Activated T-helper 1 cell treated with Interleukin-2 at 50 U/mL for 16 hours (primary cell): ENCODE data around the gene HDGFL2.

ENCODE experiments used
- DNase-seq: peaks from one replicate; pipeline ENCODE4 v3.0.0-alpha.2; 2020; ENCODE audit warnings: low read depth

Gene HDGFL2

DNA sequence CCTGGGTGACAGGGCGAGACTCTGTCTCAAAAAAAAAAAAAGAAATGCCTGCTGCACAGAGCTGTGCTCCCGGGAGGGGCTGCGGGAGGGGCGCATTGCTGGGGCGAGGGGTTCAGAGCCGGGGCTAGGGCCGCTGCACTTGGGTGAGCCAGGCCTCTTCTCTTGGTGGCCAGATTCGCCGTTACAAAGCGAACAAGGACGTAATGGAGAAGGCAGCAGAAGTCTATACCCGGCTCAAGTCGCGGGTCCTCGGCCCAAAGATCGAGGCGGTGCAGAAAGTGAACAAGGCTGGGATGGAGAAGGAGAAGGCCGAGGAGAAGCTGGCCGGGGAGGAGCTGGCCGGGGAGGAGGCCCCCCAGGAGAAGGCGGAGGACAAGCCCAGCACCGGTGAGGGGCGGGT is 27.2 kb downstream of the HDGFL2 start:
- DNase-seq: no peak

DNA sequence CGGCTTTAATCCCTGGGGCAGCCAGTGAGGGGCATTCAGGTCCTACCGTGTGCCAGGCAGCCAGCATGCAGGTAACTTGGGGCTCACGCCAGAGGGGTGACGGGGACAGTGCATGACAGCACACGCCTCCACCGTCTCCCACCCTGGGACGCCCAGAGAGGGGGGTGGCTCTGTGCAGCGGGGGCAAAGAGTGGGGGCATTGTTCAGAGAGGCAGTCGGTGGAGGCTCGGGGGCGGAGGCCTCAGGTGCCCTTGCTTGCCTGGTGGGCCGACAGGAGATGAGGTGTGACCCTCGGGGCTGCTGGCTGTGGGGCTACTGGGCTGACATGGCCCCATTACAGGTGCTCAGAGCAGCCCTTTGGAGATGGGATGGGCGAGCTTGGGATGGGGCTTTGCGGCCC is 27.8 kb downstream of the HDGFL2 start:
- DNase-seq: no peak

DNA sequence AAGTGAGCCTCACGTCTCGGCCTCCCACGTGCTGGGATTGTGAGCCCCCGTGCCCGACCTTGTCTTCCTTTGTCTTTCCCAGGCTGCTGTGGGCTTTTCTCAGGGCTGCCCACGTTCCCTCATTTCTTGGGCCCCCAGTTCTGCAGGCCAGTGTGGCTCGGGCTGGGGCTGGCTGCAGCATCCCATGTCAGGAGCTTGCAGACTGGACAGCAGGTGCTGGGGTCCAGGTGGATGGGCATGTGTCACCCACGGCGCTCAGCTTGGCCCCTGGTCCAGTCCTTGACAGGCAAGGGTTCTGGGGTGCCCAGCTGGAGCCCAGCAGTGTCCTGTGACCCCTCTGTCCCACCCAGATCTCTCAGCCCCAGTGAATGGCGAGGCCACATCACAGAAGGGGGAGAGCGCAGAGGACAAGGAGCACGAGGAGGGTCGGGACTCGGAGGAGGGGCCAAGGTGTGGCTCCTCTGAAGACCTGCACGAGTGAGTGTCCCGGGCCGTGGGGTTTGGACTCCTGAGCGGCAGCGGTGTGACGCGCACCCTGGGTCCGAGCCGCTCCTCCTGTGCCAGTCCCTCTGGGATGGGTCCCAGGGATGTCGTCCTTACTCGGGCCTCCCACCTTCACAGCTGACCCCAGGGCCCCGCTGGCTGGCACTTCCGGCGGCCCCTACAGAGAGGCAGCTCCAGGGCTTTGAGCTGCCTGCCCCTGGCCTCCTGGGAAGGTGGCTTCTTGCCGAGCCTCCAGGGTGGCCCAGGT is 28.9 kb downstream of the HDGFL2 start:
- no peak for DNase-seq

DNA sequence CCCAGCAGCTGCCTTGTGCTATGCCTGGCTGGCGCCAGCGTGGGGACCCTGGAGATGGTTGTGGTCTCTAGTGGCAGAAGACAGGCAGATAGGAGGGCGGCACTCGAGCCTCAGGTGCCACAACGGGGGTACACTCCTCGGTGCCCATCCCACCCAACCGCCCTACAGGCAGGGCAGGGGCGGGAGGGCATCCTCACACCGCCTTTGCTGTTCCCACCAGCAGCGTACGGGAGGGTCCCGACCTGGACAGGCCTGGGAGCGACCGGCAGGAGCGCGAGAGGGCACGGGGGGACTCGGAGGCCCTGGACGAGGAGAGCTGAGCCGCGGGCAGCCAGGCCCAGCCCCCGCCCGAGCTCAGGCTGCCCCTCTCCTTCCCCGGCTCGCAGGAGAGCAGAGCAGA is 29.6 kb downstream of the HDGFL2 start:
- no peak for DNase-seq

DNA sequence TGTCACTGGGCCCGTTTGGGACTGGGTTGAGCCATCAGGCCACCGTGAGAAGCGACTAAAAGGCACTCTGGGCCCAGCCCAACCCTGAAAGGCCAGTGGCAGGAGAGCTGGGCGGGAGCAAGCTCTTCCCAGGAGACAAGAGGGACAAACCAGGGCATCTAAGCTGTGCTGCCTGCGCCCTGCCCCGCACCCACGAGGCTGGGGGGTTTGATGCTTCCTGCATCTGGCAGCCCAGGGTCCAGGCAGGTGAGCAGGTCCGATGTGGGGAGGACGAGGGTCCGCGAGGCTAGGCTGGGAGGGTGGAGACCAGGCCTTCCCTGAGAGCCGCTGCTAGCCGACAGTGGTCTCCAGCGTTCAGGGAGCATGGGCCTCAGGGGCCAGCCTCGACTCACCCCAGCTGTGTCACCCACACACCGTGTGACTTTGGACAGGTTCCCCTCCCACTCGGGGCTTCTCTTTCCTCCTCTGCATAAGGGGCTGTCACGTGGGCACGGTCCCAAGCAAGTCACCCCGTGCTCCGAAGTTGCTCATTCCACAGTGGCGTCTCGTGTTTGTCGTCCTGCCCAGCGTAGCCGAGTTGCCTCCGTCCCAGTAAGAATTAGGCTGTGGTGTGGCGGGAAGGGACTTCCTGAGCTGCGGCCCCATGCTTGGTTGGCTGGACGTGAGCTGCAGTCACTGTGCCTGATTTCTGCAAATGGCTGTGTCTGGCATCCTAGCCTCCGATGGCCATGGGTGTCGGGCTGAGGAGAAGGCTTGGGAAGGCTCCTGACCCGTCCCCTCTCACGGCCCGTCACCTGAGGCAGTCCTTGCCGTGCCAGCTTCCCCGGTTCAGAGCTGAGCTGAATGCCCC is 30.4 kb downstream of the HDGFL2 start:
- DNase-seq: no peak

DNA sequence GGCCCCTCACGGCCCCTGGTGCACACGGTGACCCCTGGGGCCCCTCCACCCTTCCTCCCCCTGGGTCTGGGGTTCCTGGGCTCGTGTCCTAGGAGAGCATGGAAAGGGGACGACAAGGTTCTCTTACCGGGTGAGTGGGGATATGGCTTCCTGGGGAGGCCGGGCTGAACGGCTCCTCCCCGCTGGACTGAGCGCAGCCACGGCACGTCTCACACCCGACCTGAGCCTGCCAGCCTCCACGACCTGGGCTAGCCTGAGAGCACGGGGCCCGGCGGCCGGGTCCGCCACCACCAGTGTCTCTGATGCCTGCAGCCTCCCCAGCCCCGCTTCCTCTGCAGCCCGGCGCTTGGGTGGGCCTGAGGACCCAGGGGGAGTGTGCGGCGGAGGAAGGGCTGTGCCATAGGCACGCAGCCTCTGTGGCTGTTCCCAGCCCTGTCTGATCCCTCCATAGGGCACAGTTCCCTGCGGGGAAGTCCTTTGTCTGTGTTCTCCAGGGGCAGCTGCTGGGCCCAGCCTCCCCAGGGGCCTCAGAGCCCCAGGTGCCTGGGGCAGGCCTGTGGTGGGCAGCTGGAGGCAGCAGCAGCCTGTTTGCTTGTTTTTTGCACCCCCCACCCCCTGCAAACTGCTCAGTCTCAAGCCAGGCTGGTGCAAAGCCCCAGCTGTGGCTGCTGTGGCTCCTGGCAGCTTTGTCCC is 31.2 kb downstream of the HDGFL2 start:
- no peak for DNase-seq

DNA sequence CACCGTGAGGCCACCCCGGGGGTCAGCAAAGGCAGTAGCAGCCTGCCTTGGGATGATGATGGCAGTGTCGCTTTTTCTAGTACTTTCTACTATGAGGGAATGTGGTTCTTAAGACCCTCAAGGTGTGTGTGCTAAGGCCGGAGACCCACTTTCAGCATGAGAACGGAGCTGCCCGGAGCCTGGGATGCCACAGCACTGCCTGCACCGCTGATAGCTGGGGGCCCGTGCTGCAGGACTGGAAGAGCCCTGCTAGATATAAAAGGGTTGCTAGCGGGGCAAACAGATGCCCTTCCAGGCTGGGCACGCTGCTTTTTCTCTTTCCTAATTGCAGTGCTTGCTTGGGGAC is 31.7 kb downstream of the HDGFL2 start:
- DNase-seq: no peak

DNA sequence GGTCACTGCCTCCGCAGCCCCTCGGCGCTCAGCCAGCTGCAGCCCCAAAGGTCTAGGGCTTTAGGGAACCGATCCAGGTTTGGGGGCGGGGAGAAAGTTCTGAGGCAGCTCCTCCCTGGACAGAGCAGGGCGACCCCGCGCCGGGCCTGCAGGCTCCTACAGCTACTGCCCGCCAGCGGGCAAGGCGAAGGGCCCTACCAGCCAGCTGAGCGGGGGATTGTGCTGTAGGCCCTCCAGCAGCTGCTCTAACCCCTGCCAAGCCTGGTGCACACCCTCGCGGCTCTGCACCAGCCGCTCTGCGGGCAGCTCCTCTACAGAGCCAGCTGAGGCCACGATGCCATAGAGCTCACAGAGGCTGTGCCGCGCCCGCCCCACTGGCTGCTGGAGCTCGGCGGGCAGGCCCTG is 32.2 kb downstream of the HDGFL2 start:
- no peak for DNase-seq

DNA sequence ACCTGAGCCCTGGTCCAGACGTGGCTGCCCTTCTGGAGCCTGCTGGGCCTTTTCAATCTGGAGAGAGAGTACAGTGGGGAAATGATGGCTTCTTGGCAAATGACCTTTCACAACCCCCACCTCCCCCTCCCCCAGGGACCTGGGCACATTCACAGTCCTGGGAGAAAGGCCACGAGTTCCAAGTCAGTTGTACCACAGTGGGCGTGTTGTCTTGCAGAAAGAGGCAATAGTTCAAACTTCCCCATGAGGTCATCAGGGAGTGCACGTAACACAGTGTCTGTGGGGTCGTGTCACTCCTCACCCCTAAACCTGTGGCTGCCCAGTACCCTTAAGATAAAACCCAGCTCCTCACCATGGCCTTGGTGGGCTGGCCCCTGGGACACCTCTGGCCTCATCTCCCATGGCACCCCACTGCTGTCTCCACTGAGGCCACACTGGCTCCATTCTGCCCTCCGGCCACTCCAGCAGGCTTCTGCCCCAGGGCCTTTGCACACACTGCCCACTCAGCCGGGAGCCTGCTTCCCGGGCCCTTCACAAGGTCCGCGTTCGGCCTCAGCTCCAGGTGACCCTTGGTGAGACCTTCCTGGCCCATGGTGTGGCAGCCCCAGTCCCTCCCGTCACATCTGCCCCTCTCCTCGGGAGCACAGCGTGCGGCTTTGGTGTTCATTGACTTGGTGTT is 32.9 kb downstream of the HDGFL2 start:
- DNase-seq: no peak

DNA sequence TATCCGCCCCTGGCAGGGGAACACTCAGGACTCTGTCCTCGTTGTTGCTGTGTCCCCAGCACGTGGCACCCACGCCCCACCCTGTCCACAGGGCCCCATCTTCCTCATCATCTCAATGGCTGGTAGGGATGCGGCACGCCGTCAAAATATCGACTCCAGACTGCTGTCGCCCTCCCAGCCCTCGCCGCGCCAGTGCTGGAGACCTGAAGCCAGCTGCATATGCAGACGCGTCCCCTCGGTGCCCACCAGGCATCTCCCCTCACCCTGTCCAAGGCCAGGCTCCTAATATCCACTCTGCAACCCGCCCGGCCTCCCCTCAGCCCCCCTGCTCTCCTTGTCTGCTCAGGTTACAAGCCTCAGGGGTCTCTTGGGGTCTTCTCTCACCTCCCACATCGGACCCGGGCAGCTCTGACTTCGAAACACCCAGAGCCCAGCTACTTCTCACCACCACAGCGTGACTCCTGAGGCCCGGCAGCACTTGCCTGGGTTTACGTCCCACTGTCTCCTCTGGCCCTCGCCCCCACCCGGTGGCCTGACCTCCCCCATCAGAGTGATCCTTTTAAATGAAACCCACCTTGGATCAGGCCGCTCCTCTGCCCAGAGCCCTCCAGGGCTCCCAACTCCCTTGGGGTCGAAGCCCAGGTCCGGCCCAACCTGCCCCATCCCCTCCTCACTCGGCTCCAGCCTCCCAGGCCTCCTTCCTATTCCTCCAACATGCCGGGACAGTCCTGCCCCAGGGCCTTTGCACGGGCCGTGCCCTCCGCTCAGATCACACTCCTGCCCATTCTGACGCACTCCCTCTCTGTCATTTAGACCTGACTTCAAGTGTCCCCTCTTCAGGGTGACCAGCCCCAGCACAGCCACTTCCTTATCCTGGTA is 33.7 kb downstream of the HDGFL2 start:
- DNase-seq: no peak

DNA sequence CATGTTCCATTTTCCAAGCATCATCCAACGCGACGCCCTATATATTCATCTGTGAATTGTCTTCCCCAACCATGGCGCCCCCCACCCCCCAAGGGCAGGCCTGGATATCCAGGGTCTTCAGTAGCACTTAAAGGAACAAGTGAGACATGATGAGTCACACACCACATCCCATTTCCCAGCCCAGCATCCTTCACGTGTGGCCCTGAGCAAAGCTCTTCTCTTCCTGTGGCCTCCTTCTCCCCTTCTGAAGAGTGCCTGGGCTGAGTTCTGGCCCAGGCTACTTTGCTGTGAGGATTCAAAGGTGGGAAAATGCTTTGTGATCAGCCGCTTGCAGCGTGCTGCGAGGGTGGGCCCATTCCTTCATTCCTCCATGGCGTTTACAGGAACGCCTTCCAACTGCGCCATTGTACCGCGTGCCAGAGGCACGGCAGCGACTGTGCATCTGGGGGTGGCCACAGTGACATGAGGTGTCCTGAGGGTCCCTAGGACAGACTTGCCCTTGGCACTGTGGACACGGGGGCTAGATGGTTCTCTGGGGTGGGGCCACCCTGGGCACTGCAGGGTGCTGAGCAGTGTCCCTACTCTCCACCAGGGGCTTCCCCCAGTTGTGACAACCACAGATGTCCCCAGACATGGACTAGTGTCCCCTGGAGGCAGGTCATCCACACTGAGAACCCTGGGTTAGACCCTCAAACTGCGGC is 34.5 kb downstream of the HDGFL2 start:
- DNase-seq: no peak

DNA sequence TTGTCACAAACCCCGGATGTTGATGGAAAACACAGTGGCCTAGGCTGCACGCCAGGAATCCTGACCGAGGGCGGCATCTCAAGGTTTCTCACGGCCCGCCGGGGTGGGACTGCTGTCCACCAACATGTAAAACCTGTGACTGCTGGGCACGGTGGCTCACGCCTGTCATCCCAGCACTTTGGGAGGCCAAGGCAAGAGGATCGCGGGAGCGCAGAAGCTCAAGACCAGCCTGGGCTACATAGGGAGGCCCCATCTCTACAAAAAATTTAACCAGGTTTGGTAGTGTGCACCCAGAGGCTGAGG is 35.0 kb downstream of the HDGFL2 start:
- DNase-seq: no peak

DNA sequence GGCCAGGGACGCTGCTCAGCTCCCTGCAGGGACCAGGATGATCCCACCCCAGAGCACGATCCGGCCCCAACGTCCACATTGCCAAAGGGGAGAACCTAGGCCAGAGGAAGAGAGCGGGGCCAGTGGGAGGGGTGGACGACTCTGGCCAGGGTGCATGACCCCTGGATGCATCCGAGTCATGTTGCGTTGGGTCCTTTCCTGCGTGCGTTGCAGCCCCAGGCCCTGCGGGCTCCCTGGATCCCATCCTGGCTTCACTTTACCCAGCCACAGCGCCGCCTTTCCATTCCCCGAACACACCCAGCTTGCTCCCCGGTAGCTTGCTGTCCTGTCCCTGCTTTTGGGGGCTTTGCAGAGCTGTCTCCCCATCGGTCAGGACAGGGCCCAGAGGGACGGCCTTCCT is 35.7 kb downstream of the HDGFL2 start:
- DNase-seq: no peak

DNA sequence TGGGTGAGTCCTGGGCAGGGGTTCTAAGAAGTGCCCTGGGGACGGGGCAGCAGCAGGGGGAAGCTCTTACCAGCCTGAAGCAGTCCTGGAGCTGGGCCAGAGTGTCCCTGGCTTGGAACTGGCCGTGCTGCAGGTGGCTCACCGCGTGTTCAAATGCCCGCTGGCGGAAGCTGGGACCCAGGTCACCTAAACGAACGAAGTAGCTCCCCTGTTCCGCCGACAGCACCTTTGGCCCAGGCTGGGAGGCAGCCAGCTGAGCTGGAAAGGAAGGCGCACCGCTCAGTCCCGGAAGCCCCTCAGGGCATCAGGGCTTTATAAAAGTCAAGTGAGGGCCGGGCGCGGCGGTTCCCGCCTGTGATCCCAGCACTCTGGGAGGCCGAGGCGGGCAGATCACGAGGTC is 36.6 kb downstream of the HDGFL2 start:
- no peak for DNase-seq

DNA sequence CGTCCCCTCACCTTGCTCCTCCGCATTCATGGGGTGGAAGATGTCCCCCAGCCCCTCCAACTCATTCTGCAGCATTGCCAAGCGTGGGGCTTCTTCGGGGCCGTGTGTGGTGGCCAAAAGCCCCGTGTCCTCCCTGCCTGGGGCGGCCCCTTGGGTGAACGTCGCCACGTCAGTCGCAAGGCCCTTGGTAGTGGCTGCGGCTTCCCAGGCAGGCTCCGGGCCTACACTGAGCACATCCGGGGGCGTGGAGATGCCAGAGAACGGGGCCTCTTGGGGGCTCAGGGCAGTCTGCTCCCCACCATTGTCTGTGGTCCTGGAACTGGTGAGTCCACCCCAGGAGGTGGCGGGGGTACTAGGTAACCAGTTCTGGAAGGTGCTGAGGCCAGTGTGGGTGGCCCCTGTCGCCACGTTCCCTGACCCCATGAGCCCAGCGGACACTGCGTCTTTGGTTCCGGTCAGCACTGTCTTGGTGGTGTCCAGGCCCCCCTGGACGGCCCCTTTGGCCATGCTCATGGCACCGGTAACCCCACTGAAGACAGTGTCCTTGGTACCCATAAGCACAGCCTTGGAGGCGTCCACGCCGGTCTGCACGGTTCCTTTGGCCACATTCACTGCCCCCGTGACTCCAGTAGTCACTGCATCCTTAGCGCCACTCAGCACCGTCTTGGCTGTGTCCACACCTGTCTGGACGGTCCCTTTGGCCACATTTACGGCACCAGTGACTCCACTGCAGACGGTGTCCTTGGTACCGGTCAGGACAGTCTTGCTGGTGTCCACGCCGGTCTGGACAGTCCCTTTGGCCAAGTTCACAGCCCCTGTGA is 38.5 kb downstream of the HDGFL2 start:
- no peak for DNase-seq

DNA sequence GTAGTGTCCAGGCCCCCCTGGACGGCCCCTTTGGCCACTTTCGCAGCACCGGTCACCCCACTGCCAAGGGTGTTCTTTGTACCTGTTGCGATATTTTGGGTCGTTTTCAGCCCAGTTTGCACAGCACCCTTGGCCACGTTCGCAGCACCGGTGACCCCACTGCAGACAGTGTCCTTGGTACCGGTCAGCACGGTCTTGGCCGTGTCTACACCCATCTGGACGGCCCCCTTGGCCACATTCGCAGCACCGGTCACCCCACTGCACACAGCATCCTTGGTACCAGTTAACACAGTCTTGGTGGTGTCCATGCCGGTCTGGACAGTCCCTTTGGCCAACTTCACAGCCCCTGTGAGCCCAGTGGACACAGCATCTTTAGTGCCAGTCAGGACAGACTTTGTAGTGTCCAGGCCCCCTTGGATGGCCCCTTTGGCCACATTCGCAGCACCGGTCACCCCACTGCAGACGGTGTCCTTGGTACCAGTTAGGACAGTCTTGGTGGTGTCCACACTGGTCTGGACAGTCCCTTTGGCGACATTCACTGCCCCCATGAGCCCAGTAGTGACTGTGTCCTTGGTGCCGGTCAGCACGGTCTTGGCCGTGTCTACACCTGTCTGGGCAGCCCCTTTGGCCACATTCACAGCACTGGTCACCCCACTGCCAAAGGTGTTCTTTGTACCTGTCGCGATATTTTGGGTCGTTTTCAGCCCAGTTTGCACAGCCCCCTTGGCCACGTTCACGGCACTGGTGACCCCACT is 39.4 kb downstream of the HDGFL2 start:
- DNase-seq: no peak

DNA sequence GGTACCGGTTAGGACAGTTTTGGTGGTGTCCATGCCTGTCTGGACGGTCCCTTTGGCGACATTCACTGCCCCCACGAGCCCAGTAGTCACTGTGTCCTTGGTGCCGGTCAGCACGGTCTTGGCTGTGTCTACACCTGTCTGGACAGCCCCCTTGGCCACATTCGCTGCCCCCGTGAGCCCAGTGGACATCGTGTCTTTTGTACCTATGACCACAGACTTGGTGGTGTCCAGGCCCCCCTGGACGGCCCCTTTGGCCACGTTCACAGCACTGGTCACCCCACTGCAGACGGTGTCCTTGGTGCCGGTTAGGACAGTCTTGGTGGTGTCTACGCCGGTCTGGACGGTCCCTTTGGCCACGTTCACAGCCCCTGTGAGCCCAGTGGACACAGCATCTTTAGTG is 40.0 kb downstream of the HDGFL2 start:
- no peak for DNase-seq

DNA sequence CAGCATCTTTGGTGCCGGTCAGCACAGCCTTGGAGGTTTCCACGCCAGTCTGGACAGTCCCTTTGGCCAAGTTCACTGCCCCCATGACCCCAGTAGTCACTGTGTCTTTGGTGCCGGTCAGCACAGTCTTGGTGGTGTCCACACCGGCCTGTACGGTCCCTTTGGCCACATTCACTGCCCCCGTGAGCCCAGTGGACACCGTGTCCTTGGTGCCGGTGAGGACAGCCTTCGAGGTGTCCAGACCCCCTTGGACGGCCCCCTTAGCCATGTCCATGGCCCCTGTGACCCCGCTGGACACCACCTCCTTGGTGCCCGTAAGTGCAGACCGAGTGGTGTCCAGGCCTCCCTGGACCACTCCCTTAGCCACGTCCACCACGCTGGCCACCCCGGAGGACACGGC is 41.2 kb downstream of the HDGFL2 start:
- DNase-seq: no peak

DNA sequence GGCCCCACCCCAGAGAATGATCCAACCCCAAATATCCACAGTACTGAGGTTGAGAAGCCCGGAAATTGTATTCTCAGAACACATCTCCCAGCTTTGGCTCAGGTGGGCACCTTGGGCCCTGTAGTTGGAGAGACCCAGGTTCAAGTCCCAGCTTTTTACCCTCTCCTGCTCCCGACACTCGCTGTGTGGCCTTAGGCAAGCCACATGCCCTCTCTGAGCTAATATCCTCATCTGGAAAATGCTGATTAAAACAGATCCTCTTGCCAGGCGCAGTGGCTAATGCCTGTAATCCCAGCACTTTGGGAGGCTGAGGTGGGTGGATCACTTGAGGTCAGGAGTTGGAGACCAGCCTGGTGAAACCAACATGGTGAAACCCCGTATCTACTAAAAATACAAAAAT is 43.6 kb downstream of the HDGFL2 start:
- no peak for DNase-seq
